NCI-H1105 treated with DMSO at 0.1 percent for 48 hours (cell line): ENCODE results near the gene IRX6.

ENCODE experiments used
- DNase-seq: peaks from one replicate; lab custom pipeline; 2025; lab: John Stamatoyannopoulos, UW

IRX6 gene

GRCh38 chr16:55323637-55324271 is at the start of gene IRX6:
IRX6 (plus strand) TSS chr16:55324203; CDS start chr16:55325092, 889 bp downstream.
- DNase-seq: peak; percentile 79

- DNase-seq: no peak
Measured at GRCh38 chr16:55274391-55274790, 49.6 kb upstream of the IRX6 start.

GRCh38 chr16:55275167-55275566 is 48.8 kb upstream of the IRX6 start:
- no peak for DNase-seq

- no peak for DNase-seq
Measured at GRCh38 chr16:55275869-55276268, 48.1 kb upstream of the IRX6 start.

- DNase-seq: no peak
Measured at GRCh38 chr16:55277536-55277935, 46.5 kb upstream of the IRX6 start.

GRCh38 chr16:55279598-55279997 is 44.4 kb upstream of the IRX6 start:
- DNase-seq: no peak

- peak; percentile 66 for DNase-seq
Measured at GRCh38 chr16:55280587-55280986, 43.4 kb upstream of the IRX6 start.

GRCh38 chr16:55282441-55282840 is 41.6 kb upstream of the IRX6 start:
- no peak for DNase-seq

- peak; percentile 85 for DNase-seq
Measured at GRCh38 chr16:55283812-55284717, 39.9 kb upstream of the IRX6 start.

GRCh38 chr16:55284718-55285099 is 39.3 kb upstream of the IRX6 start:
- DNase-seq: no peak

GRCh38 chr16:55285586-55285985 is 38.4 kb upstream of the IRX6 start:
- DNase-seq: peak; percentile 85

GRCh38 chr16:55289353-55289752 is 34.6 kb upstream of the IRX6 start:
- DNase-seq: no peak

GRCh38 chr16:55291847-55292246 is 32.2 kb upstream of the IRX6 start:
- no peak for DNase-seq

GRCh38 chr16:55292491-55292890 is 31.5 kb upstream of the IRX6 start:
- DNase-seq: peak; percentile 22

GRCh38 chr16:55294129-55294528 is 29.9 kb upstream of the IRX6 start:
- no peak for DNase-seq

GRCh38 chr16:55294931-55295342 is 29.1 kb upstream of the IRX6 start:
- no peak for DNase-seq

GRCh38 chr16:55297062-55297909 is 26.7 kb upstream of the IRX6 start:
- no peak for DNase-seq

- DNase-seq: no peak
Measured at GRCh38 chr16:55297910-55298479, 26.0 kb upstream of the IRX6 start.

- DNase-seq: no peak
Measured at GRCh38 chr16:55301385-55302008, 22.5 kb upstream of the IRX6 start.

GRCh38 chr16:55302635-55303034 is 21.4 kb upstream of the IRX6 start:
- DNase-seq: no peak

- no peak for DNase-seq
Measured at GRCh38 chr16:55308973-55309372, 15.0 kb upstream of the IRX6 start.

GRCh38 chr16:55322327-55322726 is 1.7 kb upstream of the IRX6 start:
- no peak for DNase-seq
